Bronchial epithelial cell (primary cell): ENCODE measurements around the gene VGF. TPM values are rescaled to one million over a fixed set of nuclear protein-coding genes. Genes with fewer than 3 reads are reported as not detected.
"Not testable (repeated sequence)": the region's sequence is repeated elsewhere in the genome, so short reads cannot be mapped to it uniquely, and the experiment has no call there.

Source experiments
- DNase-seq: peaks from one replicate; pipeline ENCODE4 v3.0.0-alpha.2; 2010; ENCODE audit warnings: low read depth
- FAIRE-seq: peaks from 2 replicates; lab custom pipeline; 2011; peaks lifted over from hg19 to GRCh38; lab: Jason Lieb, UNC
- H3K27me3 ChIP-seq: 2 replicates; pipeline ENCODE4 v1.5.1; 2011; ENCODE audit warnings: low read length; ENCODE audit not compliant: control insufficient read depth, insufficient read depth
- H3K36me3 ChIP-seq: 2 replicates; pipeline ENCODE4 v1.5.1; 2011; ENCODE audit warnings: low read length; ENCODE audit not compliant: control insufficient read depth, insufficient read depth
- H3K4me3 ChIP-seq: 2 replicates; pipeline ENCODE4 v1.5.1; 2011; ENCODE audit warnings: mild to moderate bottlenecking, low read depth, low read length, control low read depth
- total RNA-seq: library from RNA; depleted of rRNA; stranded (reverse); fragments of >200 nt; gene quantifications from 2 replicates; pipeline ENCODE4 v1.2.1, GENCODE V29; 2014
- TF ChIP-seq, protein P1 (sequence below): IDR thresholded peaks from 2 replicates; pipeline ENCODE4 v1.5.1; 2011; ENCODE audit warnings: mild to moderate bottlenecking, moderate library complexity, low read length, control low read depth, inconsistent platforms; ENCODE audit not compliant: insufficient read depth, severe bottlenecking

The VGF gene
- total RNA-seq, 1 donor from 2014 or later: not detected

DNA sequence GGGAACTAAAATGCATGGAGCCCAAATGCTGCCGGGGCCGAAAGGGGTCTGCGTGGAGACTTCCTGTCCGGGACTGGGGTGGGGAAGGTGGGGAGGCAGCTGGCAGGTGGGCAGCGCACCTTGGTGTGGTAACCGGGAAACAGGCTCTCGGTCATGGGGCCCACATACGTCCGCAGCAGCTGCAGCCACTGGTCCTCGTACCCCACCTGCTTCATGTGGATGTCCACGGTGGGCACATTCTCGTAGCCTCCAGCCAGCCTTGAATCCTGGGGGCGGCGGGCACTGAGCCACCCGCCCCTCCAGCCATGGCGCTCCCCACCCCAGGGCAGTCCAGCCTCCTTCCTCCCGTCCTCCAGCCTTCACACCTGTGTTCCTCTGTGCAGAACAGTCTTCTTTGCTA is 42.1 kb upstream of the VGF start:
- Histone ChIP-seq H3K27me3 (peaks cover 6% of the 10 kb centered on the region), H3K36me3 (peaks cover 13% of the 10 kb centered on the region), H3K4me3 (no peak overlapping the region)
- TF ChIP-seq, protein P1, sequence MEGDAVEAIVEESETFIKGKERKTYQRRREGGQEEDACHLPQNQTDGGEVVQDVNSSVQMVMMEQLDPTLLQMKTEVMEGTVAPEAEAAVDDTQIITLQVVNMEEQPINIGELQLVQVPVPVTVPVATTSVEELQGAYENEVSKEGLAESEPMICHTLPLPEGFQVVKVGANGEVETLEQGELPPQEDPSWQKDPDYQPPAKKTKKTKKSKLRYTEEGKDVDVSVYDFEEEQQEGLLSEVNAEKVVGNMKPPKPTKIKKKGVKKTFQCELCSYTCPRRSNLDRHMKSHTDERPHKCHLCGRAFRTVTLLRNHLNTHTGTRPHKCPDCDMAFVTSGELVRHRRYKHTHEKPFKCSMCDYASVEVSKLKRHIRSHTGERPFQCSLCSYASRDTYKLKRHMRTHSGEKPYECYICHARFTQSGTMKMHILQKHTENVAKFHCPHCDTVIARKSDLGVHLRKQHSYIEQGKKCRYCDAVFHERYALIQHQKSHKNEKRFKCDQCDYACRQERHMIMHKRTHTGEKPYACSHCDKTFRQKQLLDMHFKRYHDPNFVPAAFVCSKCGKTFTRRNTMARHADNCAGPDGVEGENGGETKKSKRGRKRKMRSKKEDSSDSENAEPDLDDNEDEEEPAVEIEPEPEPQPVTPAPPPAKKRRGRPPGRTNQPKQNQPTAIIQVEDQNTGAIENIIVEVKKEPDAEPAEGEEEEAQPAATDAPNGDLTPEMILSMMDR: no peak
- DNase-seq (no peak), FAIRE-seq (no peak)

DNA sequence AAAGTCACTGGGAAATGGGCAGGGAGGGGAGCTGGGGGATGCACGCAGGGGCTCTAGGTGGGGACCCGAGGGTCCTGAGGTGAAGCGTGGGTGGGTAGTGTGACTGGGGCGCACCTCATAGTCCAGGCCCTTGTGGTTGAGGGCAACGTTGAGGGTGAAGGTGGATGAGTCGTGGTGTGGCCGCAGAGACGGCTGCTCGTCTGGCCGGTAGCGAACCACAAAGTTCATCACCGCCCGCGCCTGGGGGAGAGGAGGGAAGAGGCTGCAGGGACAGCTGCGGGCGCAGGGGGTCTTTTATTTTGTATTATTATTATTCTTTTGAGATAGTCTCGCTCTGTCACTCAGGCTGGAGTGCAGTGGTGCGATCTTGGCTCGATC is 41.3 kb upstream of the VGF start:
- DNase-seq (no peak), FAIRE-seq (no peak)
- H3K27me3 ChIP-seq: peaks cover 10% of the 10 kb centered on the region
- H3K36me3 ChIP-seq: peaks cover 9% of the 10 kb centered on the region
- no peak overlapping the region for H3K4me3 ChIP-seq
- TF ChIP-seq, protein P1: no peak

DNA sequence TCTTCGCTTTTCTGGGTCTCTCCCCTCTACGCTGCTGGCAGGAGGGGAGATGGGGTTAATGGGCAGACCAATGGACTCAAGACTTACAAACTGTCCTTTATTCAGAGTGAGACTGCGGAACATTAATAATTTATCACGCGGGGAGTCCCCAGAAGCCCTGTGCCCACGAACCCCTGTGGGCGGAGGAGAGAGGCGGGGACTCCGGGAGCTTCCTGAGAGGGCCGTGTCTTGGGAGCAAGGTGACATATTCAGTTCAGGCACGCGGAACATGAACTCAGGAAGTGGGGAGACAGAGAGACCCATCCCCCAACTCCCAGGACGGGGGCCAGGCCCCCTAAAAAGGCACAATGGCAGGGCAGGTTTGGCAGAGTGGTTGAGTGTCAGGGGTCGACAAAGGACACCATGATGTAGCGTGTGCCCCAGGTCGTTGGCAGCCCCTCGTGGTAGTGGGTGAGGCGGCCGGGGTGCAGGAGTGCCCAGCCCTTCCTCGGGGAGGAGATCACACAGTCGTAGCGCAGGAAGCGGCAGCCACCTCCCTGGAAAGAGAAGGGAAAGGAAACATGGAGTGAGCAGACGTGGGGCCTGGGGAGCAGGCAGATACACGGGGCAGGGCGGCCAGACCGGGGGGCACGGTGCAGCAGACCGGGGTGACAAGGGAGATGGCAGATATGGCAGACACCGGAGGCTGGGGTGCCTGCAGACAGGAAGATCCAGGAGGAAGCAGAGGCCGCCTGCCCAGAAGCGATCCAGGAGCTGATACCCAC is 40.7 kb upstream of the VGF start:
- TF ChIP-seq, protein P1: no peak
- no peak overlapping the region for H3K4me3 ChIP-seq
- DNase-seq (no peak), FAIRE-seq (no peak)
- peaks cover 7% of the 10 kb centered on the region for H3K36me3 ChIP-seq
- H3K27me3 ChIP-seq: peaks cover 11% of the 10 kb centered on the region

DNA sequence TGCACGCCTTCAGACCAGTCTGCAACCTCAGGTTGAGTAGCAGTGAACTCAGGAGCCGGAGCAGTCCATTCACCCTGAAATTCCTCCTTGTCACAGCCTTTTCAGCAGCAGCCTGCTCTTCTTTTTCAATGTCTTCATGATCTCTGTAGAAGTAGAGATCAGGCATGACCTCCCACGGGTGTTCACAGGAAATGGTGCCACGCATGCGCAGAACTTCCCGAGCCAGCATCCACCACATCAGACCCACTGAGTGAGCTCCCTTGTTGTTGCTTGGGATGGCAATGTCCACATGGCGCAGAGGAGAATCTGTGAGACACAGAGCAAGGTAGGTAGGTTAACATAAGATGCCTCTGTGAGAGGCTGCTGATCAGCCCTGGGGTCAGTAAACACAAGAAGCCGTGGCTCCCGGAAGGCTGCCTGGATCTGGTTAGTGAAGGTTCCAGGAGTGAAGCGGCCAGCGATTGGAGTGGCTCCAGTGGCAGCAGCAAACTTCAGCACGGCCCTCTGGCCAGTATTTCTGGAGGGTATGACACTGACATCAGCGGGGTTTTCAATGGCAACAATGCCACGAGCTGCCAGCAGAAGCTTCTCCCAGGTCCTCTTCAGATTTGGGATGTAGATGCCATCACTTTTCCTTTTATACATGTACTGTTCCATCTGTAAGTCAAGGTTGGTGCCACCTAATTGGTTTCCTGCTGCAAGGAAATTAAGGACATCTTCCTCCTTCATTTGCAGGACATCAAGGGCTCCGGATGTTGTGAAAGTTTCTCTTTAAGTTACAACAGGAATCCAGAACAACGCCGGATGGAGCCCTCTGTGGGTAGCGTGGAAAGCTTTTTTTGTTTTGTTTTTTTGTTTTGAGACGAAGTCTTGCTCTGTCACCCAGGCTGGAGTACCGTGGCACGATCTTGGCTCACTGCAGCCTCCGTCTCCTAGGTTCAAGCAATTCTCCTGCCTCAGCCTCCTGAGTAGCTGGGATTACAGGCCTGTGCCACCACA is 38.7 kb upstream of the VGF start:
- H3K4me3 ChIP-seq, DNase-seq, H3K36me3 ChIP-seq, FAIRE-seq: not testable (repeated sequence)
- peaks cover 15% of the 10 kb centered on the region for H3K27me3 ChIP-seq

DNA sequence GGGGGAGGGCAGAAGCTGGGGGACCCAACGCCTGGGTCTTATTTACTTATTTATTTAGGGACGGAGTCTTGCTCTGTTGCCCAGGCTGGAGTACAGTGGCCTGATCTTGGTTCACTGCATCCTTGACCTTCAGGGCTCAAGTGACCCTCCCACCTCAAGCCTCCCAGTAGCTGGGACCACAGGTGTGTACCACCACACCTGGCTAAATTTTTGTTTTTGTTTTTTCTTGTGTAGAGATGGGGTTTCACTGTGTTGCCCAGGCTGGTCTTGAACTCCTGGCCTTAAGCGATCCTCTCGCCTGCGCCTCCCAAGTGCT is 37.2 kb upstream of the VGF start:
- no peaks in the 10 kb centered on the region for H3K36me3 ChIP-seq
- H3K27me3 ChIP-seq: peaks cover 15% of the 10 kb centered on the region
- FAIRE-seq (no peak), DNase-seq (no peak)
- H3K4me3 ChIP-seq: no peak overlapping the region
- TF ChIP-seq, protein P1: no peak
